WTC11 (cell line): ENCODE measurements around the gene SH3BP4. TPM values are rescaled to one million over a fixed set of nuclear protein-coding genes. Genes with fewer than 3 reads are reported as not detected.

Source experiments
- ATAC-seq: fragments of 200-7000 bp; cut with Tn5 transposase; 2 replicates; pipeline ENCODE4 v1.10.0; 2021; ENCODE audit warnings: mild to moderate bottlenecking, moderate library complexity
- CTCF ChIA-PET: fragments of 300-600 bp; sonication (Branson Sonifier 250); formaldehyde crosslinking; loops from one replicate; lab custom pipeline; 2021; ENCODE audit warnings: antibody characterized with exemption; lab: Charles Lee
- POLR2A ChIA-PET: fragments of 350-600 bp; sonication (Branson Sonifier 250); formaldehyde crosslinking; loops from one replicate; lab custom pipeline; 2021; ENCODE audit warnings: antibody characterized with exemption; lab: Charles Lee
- DNase-seq: peaks from one replicate; pipeline ENCODE4 v3.0.0; 2021; ENCODE audit warnings: low spot score
- H3K27ac Mint-ChIP-seq: 2 replicates; pipeline ENCODE4 v1.8.0; 2021; ENCODE audit warnings: mixed read lengths
- H3K27me3 Mint-ChIP-seq: 2 replicates; pipeline ENCODE4 v1.8.0; 2021; ENCODE audit warnings: low read depth, mild to moderate bottlenecking, moderate library complexity, mixed read lengths
- H3K36me3 Mint-ChIP-seq: 2 replicates; pipeline ENCODE4 v1.8.0; 2021; ENCODE audit warnings: mixed read lengths
- H3K4me1 Mint-ChIP-seq: 2 replicates; pipeline ENCODE4 v1.8.0; 2022; ENCODE audit warnings: mixed read lengths
- H3K4me3 Mint-ChIP-seq: 2 replicates; pipeline ENCODE4 v1.8.0; 2021; ENCODE audit warnings: mild to moderate bottlenecking, moderate library complexity, mixed read lengths
- H3K9me3 Mint-ChIP-seq: 2 replicates; pipeline ENCODE4 v1.8.0; 2021; ENCODE audit warnings: mixed read lengths
- CDX4 ChIP-seq: fragments of 250-450 bp; sonication (Bioruptor Pico); IDR thresholded peaks from 2 replicates; pipeline ENCODE4 v1.9.0; 2021; ENCODE audit warnings: moderate library complexity, mild to moderate bottlenecking, inconsistent platforms, borderline replicate concordance
- E2F4 ChIP-seq: sonication (generic); formaldehyde crosslinking; IDR thresholded peaks from 2 replicates; pipeline ENCODE4 v1.8.1; 2022; ENCODE audit warnings: low read depth, mild to moderate bottlenecking, moderate library complexity, missing genetic modification reagents, borderline replicate concordance
- FOXK1 ChIP-seq: sonication (generic); formaldehyde crosslinking; IDR thresholded peaks from 2 replicates; pipeline ENCODE4 v1.8.0; 2022; ENCODE audit warnings: mild to moderate bottlenecking, moderate library complexity, missing genetic modification reagents
- GABPB1 ChIP-seq: sonication (generic); formaldehyde crosslinking; IDR thresholded peaks from 2 replicates; pipeline ENCODE4 v1.8.1; 2023; ENCODE audit warnings: mild to moderate bottlenecking, missing genetic modification reagents
- KAT7 ChIP-seq: sonication (generic); formaldehyde crosslinking; IDR thresholded peaks from 2 replicates; pipeline ENCODE4 v1.8.1; 2023; ENCODE audit warnings: missing genetic modification reagents, mild to moderate bottlenecking, borderline replicate concordance
- MXD4 ChIP-seq: fragments of 250-450 bp; sonication (Bioruptor Pico); IDR thresholded peaks from 2 replicates; pipeline ENCODE4 v1.8.0; 2021; ENCODE audit warnings: mild to moderate bottlenecking, moderate library complexity, borderline replicate concordance
- NFE2L1 ChIP-seq: sonication (generic); formaldehyde crosslinking; IDR thresholded peaks from 2 replicates; pipeline ENCODE4 v1.8.1; 2023; ENCODE audit warnings: missing genetic modification reagents
- NFYB ChIP-seq: sonication (generic); formaldehyde crosslinking; conservative IDR thresholded peaks from 2 replicates; pipeline ENCODE4 v1.8.0; 2022; ENCODE audit warnings: low read depth, missing genetic modification reagents
- NR1H2 ChIP-seq: sonication (generic); formaldehyde crosslinking; IDR thresholded peaks from 2 replicates; pipeline ENCODE4 v1.9.0; 2021; ENCODE audit warnings: mild to moderate bottlenecking, moderate library complexity, missing genetic modification reagents
- RORB ChIP-seq: fragments of 250-450 bp; sonication (Bioruptor Pico); IDR thresholded peaks from 2 replicates; pipeline ENCODE4 v1.9.0; 2021; ENCODE audit warnings: mild to moderate bottlenecking
- TCF7 ChIP-seq: sonication (generic); formaldehyde crosslinking; IDR thresholded peaks from 2 replicates; pipeline ENCODE4 v1.8.0; 2022; ENCODE audit warnings: mild to moderate bottlenecking, low read depth, missing genetic modification reagents, moderate library complexity
- TP53 ChIP-seq: sonication (generic); formaldehyde crosslinking; IDR thresholded peaks from 2 replicates; pipeline ENCODE4 v1.8.1; 2023; ENCODE audit warnings: mild to moderate bottlenecking, missing genetic modification reagents
- USF1 ChIP-seq: sonication (generic); formaldehyde crosslinking; IDR thresholded peaks from 2 replicates; pipeline ENCODE4 v1.8.0; 2022; ENCODE audit warnings: mild to moderate bottlenecking, missing genetic modification reagents
- USF2 ChIP-seq: sonication (generic); formaldehyde crosslinking; IDR thresholded peaks from 2 replicates; pipeline ENCODE4 v1.8.1; 2023; ENCODE audit warnings: mild to moderate bottlenecking, missing genetic modification reagents, moderate library complexity
- ZNF121 ChIP-seq: sonication (generic); formaldehyde crosslinking; IDR thresholded peaks from 2 replicates; pipeline ENCODE4 v1.8.0; 2023; ENCODE audit warnings: missing genetic modification reagents
- ZNF138 ChIP-seq: sonication (generic); formaldehyde crosslinking; conservative IDR thresholded peaks from 2 replicates; pipeline ENCODE4 v1.8.1; 2022; ENCODE audit warnings: mild to moderate bottlenecking, moderate library complexity, missing genetic modification reagents
- ZNF396 ChIP-seq: fragments of 250-450 bp; sonication (Bioruptor Pico); IDR thresholded peaks from 2 replicates; pipeline ENCODE4 v1.8.0; 2021; ENCODE audit warnings: mild to moderate bottlenecking, moderate library complexity, borderline replicate concordance
- ZNF512 ChIP-seq: sonication (generic); formaldehyde crosslinking; IDR thresholded peaks from 2 replicates; pipeline ENCODE4 v1.8.1; 2022; ENCODE audit warnings: missing genetic modification reagents, borderline replicate concordance
- total RNA-seq: library from RNA; stranded (reverse); gene quantifications from 3 replicates; pipeline ENCODE4 v1.2.3, GENCODE V29; 2021

SH3BP4 gene
- total RNA-seq, 1 experiment from 2014 or later: 44.4 TPM

GRCh38 chr2:235052514-235053354 is 100.9 kb downstream of the SH3BP4 start:
- POLR2A ChIA-PET: no interaction called here
- Mint-ChIP-seq H3K36me3 (peaks cover 27% of the 10 kb centered on the region), H3K27ac (no peak overlapping the region)

GRCh38 chr2:235053651-235054050 is 101.8 kb downstream of the SH3BP4 start:
- H3K9me3 Mint-ChIP-seq: peaks cover 6% of the 10 kb centered on the region; the same call in 1 of the 2 replicates
- DNase-seq: no peak

More at GRCh38 chr2:235052514-235053354, 100.9 kb downstream of the SH3BP4 start:
- Mint-ChIP-seq H3K27me3 (no peaks in the 10 kb centered on the region), H3K9me3 (no peaks in the 10 kb centered on the region), H3K4me1 (peaks cover 6% of the 10 kb centered on the region), H3K4me3 (no peak overlapping the region)
- DNase-seq: no peak
- CTCF ChIA-PET: no interaction called here
- no peak for ATAC-seq
- no peak for TF ChIP-seq CDX4

GRCh38 chr2:235054475-235054874 is 102.7 kb downstream of the SH3BP4 start:
- H3K36me3 Mint-ChIP-seq: peaks cover 27% of the 10 kb centered on the region
- POLR2A ChIA-PET: interaction anchor here (0.6 kb wide), 1 partner anchor 394 kb away, joined by 3 read pairs; no protein-coding TSS in a partner anchor
- H3K27ac Mint-ChIP-seq: no peak overlapping the region
- no peaks in the 10 kb centered on the region for H3K27me3 Mint-ChIP-seq
- DNase-seq (no peak), ATAC-seq (no peak)
- TF ChIP-seq ZNF512 (CRISPR knock-in tag) (no peak), KAT7 (CRISPR knock-in tag) (no peak), USF2 (CRISPR knock-in tag) (no peak), ZNF138 (no peak), ZNF121 (CRISPR knock-in tag) (no peak), RORB (no peak), NFE2L1 (no peak)
- peaks cover 6% of the 10 kb centered on the region; the same call in 1 of the 2 replicates for H3K9me3 Mint-ChIP-seq
- peaks cover 6% of the 10 kb centered on the region for H3K4me1 Mint-ChIP-seq
- no peak overlapping the region for H3K4me3 Mint-ChIP-seq
- CTCF ChIA-PET: no interaction called here

More at GRCh38 chr2:235053651-235054050, 101.8 kb downstream of the SH3BP4 start:
- ChIA-PET CTCF (no interaction called here), POLR2A (interaction anchor here (0.6 kb wide), 1 partner anchor 393 kb away, joined by 3 read pairs; no protein-coding TSS in a partner anchor)
- no peak for ATAC-seq
- Mint-ChIP-seq H3K27me3 (no peaks in the 10 kb centered on the region), H3K36me3 (peaks cover 27% of the 10 kb centered on the region), H3K4me1 (peaks cover 6% of the 10 kb centered on the region), H3K4me3 (no peak overlapping the region), H3K27ac (no peak overlapping the region)
- TF ChIP-seq TP53 (CRISPR knock-in tag) (no peak), TCF7 (CRISPR knock-in tag) (no peak), NR1H2 (CRISPR knock-in tag) (no peak), NFYB (CRISPR knock-in tag) (no peak), E2F4 (CRISPR knock-in tag) (no peak), USF1 (CRISPR knock-in tag) (no peak), MXD4 (CRISPR knock-in tag) (no peak), ZNF396 (no peak), ZNF121 (CRISPR knock-in tag) (no peak), GABPB1 (CRISPR knock-in tag) (no peak), FOXK1 (no peak)
